Panc1 (cell line): ENCODE results near the gene ATG4A. TPM values are rescaled to one million over a fixed set of nuclear protein-coding genes. Genes with fewer than 3 reads are reported as not detected.

Experiments used
- ATAC-seq: fragments of 200-7000 bp; cut with Tn5 transposase; 2 replicates; pipeline ENCODE4 v1.9.1; 2020; ENCODE audit warnings: mild to moderate bottlenecking, moderate library complexity
- BruUV-seq: library from RNA; stranded (reverse); fragments of 400-500 nt; replicated peaks from 2 replicates; lab custom pipeline; 2021; lab: Mats Ljungman, UMichigan
- CTCF ChIA-PET: fragments of 300-600 bp; sonication (Branson Sonifier 250); formaldehyde crosslinking; loops from one replicate; lab custom pipeline; 2022; ENCODE audit warnings: antibody characterized with exemption; lab: Charles Lee
- POLR2A ChIA-PET: fragments of 300-600 bp; sonication (Branson Sonifier 250); formaldehyde crosslinking; loops from one replicate; lab custom pipeline; 2022; ENCODE audit warnings: antibody characterized with exemption; lab: Charles Lee
- DNase-seq: peaks from one replicate; pipeline ENCODE4 v3.0.0-alpha.2; 2010; ENCODE audit warnings: low read depth, low spot score
- H3K27ac ChIP-seq: 2 replicates; pipeline ENCODE4 v1.5.1; 2011; ENCODE audit warnings: mild to moderate bottlenecking, low read length, inconsistent platforms
- H3K27me3 ChIP-seq: fragments of 200-500 bp; sonication (Bioruptor generic); 2 replicates; pipeline ENCODE4 v1.6.0; 2014; ENCODE audit warnings: low read length, inconsistent platforms; ENCODE audit not compliant: control insufficient read depth, insufficient read depth
- H3K36me3 ChIP-seq: fragments of 200-500 bp; sonication (Bioruptor generic); 2 replicates; pipeline ENCODE4 v1.5.1; 2014; ENCODE audit warnings: inconsistent platforms, mild to moderate bottlenecking, low read length, moderate library complexity; ENCODE audit not compliant: control insufficient read depth, insufficient read depth
- H3K4me1 ChIP-seq: 2 replicates; pipeline ENCODE4 v1.5.1; 2011; ENCODE audit warnings: inconsistent platforms, mild to moderate bottlenecking, low read length, moderate library complexity; ENCODE audit not compliant: control insufficient read depth, insufficient read depth
- H3K4me3 ChIP-seq, 2 experiments: 2 replicates each; pipeline ENCODE4 v1.5.1; 2011 to 2012; ENCODE audit warnings: low read depth in 2 of 2, low read length in 2 of 2, mild to moderate bottlenecking in 2 of 2, inconsistent platforms in 1 of 2, moderate library complexity in 1 of 2
- H3K9me3 ChIP-seq: fragments of 200-500 bp; sonication (Bioruptor generic); 2 replicates; pipeline ENCODE4 v1.5.1; 2014; ENCODE audit warnings: low read depth, mild to moderate bottlenecking, inconsistent platforms, low read length, moderate library complexity; ENCODE audit not compliant: control insufficient read depth, insufficient read depth
- POLR2AphosphoS5 ChIP-seq: IDR thresholded peaks from 2 replicates; pipeline ENCODE4 v1.6.1; 2012; ENCODE audit warnings: mild to moderate bottlenecking, low read depth, low read length, moderate library complexity
- REST ChIP-seq, 2 experiments: IDR thresholded peaks; 2 replicates each; pipeline ENCODE4 v1.6.1; 2011 to 2012; ENCODE audit warnings: low read depth in 2 of 2, control low read depth in 1 of 2, low read length in 1 of 2, mild to moderate bottlenecking in 1 of 2, moderate library complexity in 1 of 2; ENCODE audit not compliant: insufficient read depth in 1 of 2
- SIN3A ChIP-seq: IDR thresholded peaks from 2 replicates; pipeline ENCODE4 v1.6.1; 2012; ENCODE audit warnings: low read depth, mild to moderate bottlenecking, low read length, moderate library complexity, borderline replicate concordance; ENCODE audit not compliant: insufficient read depth
- TCF7L2 ChIP-seq: IDR thresholded peaks from 2 replicates; pipeline ENCODE4 v1.6.1; 2011; ENCODE audit warnings: mild to moderate bottlenecking, low read depth, low read length, inconsistent platforms
- in situ Hi-C: cut with HindIII; loops from 2 replicates; pipeline ENCODE4 v1.10.0; 2016; ENCODE audit warnings: low sequenced_read_pairs, low pct_unique_long_range_greater_than_20kb
- intact Hi-C: fragments of 100-400 bp; cut with micrococcal nuclease; formaldehyde crosslinking; loops from one replicate; pipeline ENCODE4 v1.10.0; 2022; ENCODE audit not compliant: unreplicated experiment
- total RNA-seq: library from RNA; stranded (reverse); gene quantifications from one replicate; pipeline ENCODE4 v1.2.1, GENCODE V29; 2021; ENCODE audit not compliant: unreplicated experiment
- TF ChIP-seq, protein P1 (sequence below): fragments of 450-650 bp; IDR thresholded peaks from 2 replicates; pipeline ENCODE4 v1.5.1; 2017; ENCODE audit warnings: mild to moderate bottlenecking

Gene ATG4A
- total RNA-seq, 1 experiment from 2014 or later = 13.7 TPM

GRCh38 chrX:108105473-108105872, 13.9 kb downstream of the ATG4A start:
- CTCF ChIA-PET = no interaction called here
- intact Hi-C loops = no loop called here
- Histone ChIP-seq H3K9me3 (no peaks in the 10 kb centered on the region), H3K4me1 (no peaks in the 10 kb centered on the region), H3K36me3 (no peaks in the 10 kb centered on the region), H3K27me3 (no peaks in the 10 kb centered on the region), H3K27ac (no peak overlapping the region), H3K4me3 (no peak overlapping the region)
- TF ChIP-seq, protein P1, sequence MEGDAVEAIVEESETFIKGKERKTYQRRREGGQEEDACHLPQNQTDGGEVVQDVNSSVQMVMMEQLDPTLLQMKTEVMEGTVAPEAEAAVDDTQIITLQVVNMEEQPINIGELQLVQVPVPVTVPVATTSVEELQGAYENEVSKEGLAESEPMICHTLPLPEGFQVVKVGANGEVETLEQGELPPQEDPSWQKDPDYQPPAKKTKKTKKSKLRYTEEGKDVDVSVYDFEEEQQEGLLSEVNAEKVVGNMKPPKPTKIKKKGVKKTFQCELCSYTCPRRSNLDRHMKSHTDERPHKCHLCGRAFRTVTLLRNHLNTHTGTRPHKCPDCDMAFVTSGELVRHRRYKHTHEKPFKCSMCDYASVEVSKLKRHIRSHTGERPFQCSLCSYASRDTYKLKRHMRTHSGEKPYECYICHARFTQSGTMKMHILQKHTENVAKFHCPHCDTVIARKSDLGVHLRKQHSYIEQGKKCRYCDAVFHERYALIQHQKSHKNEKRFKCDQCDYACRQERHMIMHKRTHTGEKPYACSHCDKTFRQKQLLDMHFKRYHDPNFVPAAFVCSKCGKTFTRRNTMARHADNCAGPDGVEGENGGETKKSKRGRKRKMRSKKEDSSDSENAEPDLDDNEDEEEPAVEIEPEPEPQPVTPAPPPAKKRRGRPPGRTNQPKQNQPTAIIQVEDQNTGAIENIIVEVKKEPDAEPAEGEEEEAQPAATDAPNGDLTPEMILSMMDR = no peak
- DNase-seq (no peak), ATAC-seq (no peak)
- no TSS peak for BruUV-seq
- POLR2A ChIA-PET = no interaction called here
- in situ Hi-C loops = no loop called here

DNA sequence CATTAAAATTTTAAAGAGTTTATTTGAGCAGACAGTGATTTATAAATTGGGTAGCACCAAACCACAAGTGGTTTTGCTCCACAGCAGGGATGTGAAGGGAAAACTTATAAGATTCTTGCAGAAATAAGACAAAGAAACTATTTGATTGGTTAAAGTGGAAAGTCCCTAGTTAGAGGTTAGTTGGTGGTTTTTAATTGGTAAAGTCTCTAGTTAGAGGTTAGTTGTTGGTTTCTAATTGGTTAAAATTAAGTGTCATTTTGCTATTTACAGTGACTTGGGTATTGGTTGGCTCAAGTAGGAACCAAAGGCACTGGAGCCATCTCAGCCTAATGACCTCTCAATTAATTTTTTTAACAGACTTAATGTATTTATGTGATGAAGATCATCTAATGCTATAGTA, 23.0 kb downstream of the ATG4A start:
- in situ Hi-C loops = no loop called here

More for the DNA sequence above, 23.0 kb downstream of the ATG4A start:
- intact Hi-C loops = no loop called here
- H3K9me3 ChIP-seq = no peaks in the 10 kb centered on the region
- no peak overlapping the region for H3K27ac ChIP-seq
- ATAC-seq = no peak
- no peaks in the 10 kb centered on the region for H3K4me1 ChIP-seq
- no peak overlapping the region for H3K4me3 ChIP-seq
- H3K36me3 ChIP-seq = no peaks in the 10 kb centered on the region
- DNase-seq = no peak
- no TSS peak for BruUV-seq
- no peaks in the 10 kb centered on the region for H3K27me3 ChIP-seq
- TF ChIP-seq REST (IDR thresholded peaks at IDR 0.05; ENCODE audit: insufficient read depth in 1 of 2, low read depth in 2 of 2, low read length in 1 of 2) = no peak
- TF ChIP-seq SIN3A = no peak
- TF ChIP-seq POLR2AphosphoS5 = no peak
- TF ChIP-seq TCF7L2 = no peak
- TF ChIP-seq, protein P1 = no peak
- ChIA-PET POLR2A (no interaction called here), CTCF (no interaction called here)
